GM12873 (cell line): ENCODE data around the gene CFAP73.

Experiments used
- CTCF ChIP-seq: IDR thresholded peaks from 2 replicates; pipeline ENCODE4 v1.5.1; 2012; ENCODE audit warnings: low read depth, mild to moderate bottlenecking, moderate library complexity, low read length, control low read depth; ENCODE audit not compliant: insufficient read depth; ENCODE audit errors: missing control alignments

CFAP73 gene

GRCh38 chr12:113208041-113208934, 58.8 kb downstream of the CFAP73 start:
- no peak for TF ChIP-seq CTCF
